DOHH2 (cell line): Measurements from ENCODE around the gene WBP2.

Experiments used
- H3F3A ChIP-seq: fragments of 200-600 bp; sonication (generic), shearing (Covaris generic); 2 replicates; pipeline ENCODE4 v1.6.0; 2016; ENCODE audit warnings: antibody characterized with exemption, mild to moderate bottlenecking; ENCODE audit not compliant: control insufficient read depth, insufficient read depth
- H3K27ac ChIP-seq: fragments of 200-600 bp; sonication (generic); 2 replicates; pipeline ENCODE4 v1.5.1; 2014; ENCODE audit warnings: low read depth, mild to moderate bottlenecking, low read length, moderate library complexity
- H3K27me3 ChIP-seq: fragments of 200-600 bp; sonication (generic); 2 replicates; pipeline ENCODE4 v1.6.1; 2014; ENCODE audit warnings: mild to moderate bottlenecking, low read length, mixed read lengths; ENCODE audit not compliant: control insufficient read depth
- H3K36me3 ChIP-seq: fragments of 200-600 bp; sonication (generic); 2 replicates; pipeline ENCODE4 v1.6.1; 2014; ENCODE audit warnings: mild to moderate bottlenecking, low read length, moderate library complexity, mixed read lengths; ENCODE audit not compliant: control insufficient read depth
- H3K4me1 ChIP-seq: fragments of 200-600 bp; sonication (generic); 2 replicates; pipeline ENCODE4 v1.6.1; 2014; ENCODE audit warnings: mild to moderate bottlenecking, low read length, mixed read lengths; ENCODE audit not compliant: control insufficient read depth
- H3K4me2 ChIP-seq: fragments of 200-600 bp; sonication (generic); 2 replicates; pipeline ENCODE4 v1.6.0; 2014; ENCODE audit warnings: mild to moderate bottlenecking, low read length, moderate library complexity
- H3K4me3 ChIP-seq: fragments of 200-600 bp; sonication (generic); 2 replicates; pipeline ENCODE4 v1.5.1; 2014; ENCODE audit warnings: mild to moderate bottlenecking, low read length, mixed read lengths
- H3K79me2 ChIP-seq: fragments of 200-600 bp; sonication (generic); 2 replicates; pipeline ENCODE4 v1.6.1; 2014; ENCODE audit warnings: mild to moderate bottlenecking, low read length, mixed read lengths; ENCODE audit not compliant: control insufficient read depth
- H3K9me2 ChIP-seq: fragments of 200-600 bp; sonication (generic); replicated peaks from 2 replicates; pipeline ENCODE4 v1.6.1; 2014; ENCODE audit warnings: mild to moderate bottlenecking, low read length, mixed read lengths; ENCODE audit not compliant: control insufficient read depth
- H3K9me3 ChIP-seq: fragments of 200-600 bp; sonication (generic); 2 replicates; pipeline ENCODE4 v1.6.1; 2014; ENCODE audit warnings: antibody characterized with exemption, low read length, mixed read lengths; ENCODE audit not compliant: control insufficient read depth, insufficient read depth
- H4K20me1 ChIP-seq: fragments of 200-600 bp; sonication (generic); 2 replicates; pipeline ENCODE4 v1.6.0; 2014; ENCODE audit warnings: low read depth, mild to moderate bottlenecking, antibody characterized with exemption, low read length, moderate library complexity; ENCODE audit not compliant: control insufficient read depth, insufficient read depth
- CTCF ChIP-seq: fragments of 200-600 bp; sonication (generic); IDR thresholded peaks from one replicate; pipeline ENCODE4 v1.5.1; 2014; ENCODE audit warnings: antibody characterized with exemption, mild to moderate bottlenecking, low read depth, low read length; ENCODE audit not compliant: poor library complexity, severe bottlenecking
- EZH2phosphoT487 ChIP-seq: fragments of 200-600 bp; sonication (generic); IDR thresholded peaks from 2 replicates; pipeline ENCODE4 v1.6.1; 2017; ENCODE audit warnings: borderline replicate concordance, mild to moderate bottlenecking, antibody characterized with exemption, low read length, moderate library complexity, mixed read lengths

WBP2 gene

GRCh38 chr17:75842411-75842810 is 12.7 kb downstream of the WBP2 start:
- Histone ChIP-seq H3F3A (peaks cover 5% of the 10 kb centered on the region; the same call in 1 of the 2 replicates), H3K36me3 (peaks cover 17% of the 10 kb centered on the region), H3K4me2 (no peak overlapping the region), H3K9me3 (no peaks in the 10 kb centered on the region), H3K27me3 (no peaks in the 10 kb centered on the region), H3K79me2 (no peaks in the 10 kb centered on the region), H3K9me2 (no peaks in the 10 kb centered on the region), H4K20me1 (no peaks in the 10 kb centered on the region), H3K4me3 (no peak overlapping the region), H3K4me1 (peaks cover 32% of the 10 kb centered on the region), H3K27ac (no peak overlapping the region)
- no peak for TF ChIP-seq EZH2phosphoT487
- TF ChIP-seq CTCF, result no peak

GRCh38 chr17:75840799-75841164 is 14.4 kb downstream of the WBP2 start:
- H3K27ac ChIP-seq, result no peak overlapping the region
- H3K4me3 ChIP-seq, result no peak overlapping the region
- no peaks in the 10 kb centered on the region for H3K9me2 ChIP-seq
- H3K79me2 ChIP-seq, result no peaks in the 10 kb centered on the region
- no peaks in the 10 kb centered on the region for H3K27me3 ChIP-seq
- peaks cover 5% of the 10 kb centered on the region; the same call in 1 of the 2 replicates for H3F3A ChIP-seq
- H3K9me3 ChIP-seq, result no peaks in the 10 kb centered on the region
- H3K4me1 ChIP-seq, result peaks cover 28% of the 10 kb centered on the region
- peaks cover under 1% of the 10 kb centered on the region; the same call in 1 of the 2 replicates for H3K36me3 ChIP-seq
- no peaks in the 10 kb centered on the region for H4K20me1 ChIP-seq
- TF ChIP-seq EZH2phosphoT487 (no peak), CTCF (no peak)
- no peak overlapping the region for H3K4me2 ChIP-seq

- no peaks in the 10 kb centered on the region for H3K9me2 ChIP-seq
- H3K9me3 ChIP-seq, result no peaks in the 10 kb centered on the region
- H3K36me3 ChIP-seq, result no peaks in the 10 kb centered on the region
- H4K20me1 ChIP-seq, result no peaks in the 10 kb centered on the region
- H3K4me3 ChIP-seq, result no peak overlapping the region
- H3K27ac ChIP-seq, result no peak overlapping the region
- peaks cover 22% of the 10 kb centered on the region for H3K4me1 ChIP-seq
- no peaks in the 10 kb centered on the region for H3K27me3 ChIP-seq
- H3K4me2 ChIP-seq, result no peak overlapping the region
- no peak for TF ChIP-seq CTCF
- no peak for TF ChIP-seq EZH2phosphoT487
- no peaks in the 10 kb centered on the region for H3K79me2 ChIP-seq
- H3F3A ChIP-seq, result no peaks in the 10 kb centered on the region
Observed at GRCh38 chr17:75839942-75840798, 15.0 kb downstream of the WBP2 start.
